ENCODE results near the gene ZNRD2.

The ZNRD2 gene

GRCh38 chr11:65532388-65533064 lies 37.8 kb upstream of the ZNRD2 start:
- TF ChIP-seq ZNF274 (IDR thresholded peaks at IDR 0.05; ENCODE audit: low read depth, low read length): no peak
- H3K4me3 ChIP-seq (ENCODE audit: low read length): no peak overlapping the region

GRCh38 chr11:65535102-65535501 lies 35.2 kb upstream of the ZNRD2 start:
- no peak overlapping the region for H3K4me3 ChIP-seq (ENCODE audit: low read length)
- TF ChIP-seq ZNF274 (IDR thresholded peaks at IDR 0.05; ENCODE audit: low read depth, low read length): no peak

DNA sequence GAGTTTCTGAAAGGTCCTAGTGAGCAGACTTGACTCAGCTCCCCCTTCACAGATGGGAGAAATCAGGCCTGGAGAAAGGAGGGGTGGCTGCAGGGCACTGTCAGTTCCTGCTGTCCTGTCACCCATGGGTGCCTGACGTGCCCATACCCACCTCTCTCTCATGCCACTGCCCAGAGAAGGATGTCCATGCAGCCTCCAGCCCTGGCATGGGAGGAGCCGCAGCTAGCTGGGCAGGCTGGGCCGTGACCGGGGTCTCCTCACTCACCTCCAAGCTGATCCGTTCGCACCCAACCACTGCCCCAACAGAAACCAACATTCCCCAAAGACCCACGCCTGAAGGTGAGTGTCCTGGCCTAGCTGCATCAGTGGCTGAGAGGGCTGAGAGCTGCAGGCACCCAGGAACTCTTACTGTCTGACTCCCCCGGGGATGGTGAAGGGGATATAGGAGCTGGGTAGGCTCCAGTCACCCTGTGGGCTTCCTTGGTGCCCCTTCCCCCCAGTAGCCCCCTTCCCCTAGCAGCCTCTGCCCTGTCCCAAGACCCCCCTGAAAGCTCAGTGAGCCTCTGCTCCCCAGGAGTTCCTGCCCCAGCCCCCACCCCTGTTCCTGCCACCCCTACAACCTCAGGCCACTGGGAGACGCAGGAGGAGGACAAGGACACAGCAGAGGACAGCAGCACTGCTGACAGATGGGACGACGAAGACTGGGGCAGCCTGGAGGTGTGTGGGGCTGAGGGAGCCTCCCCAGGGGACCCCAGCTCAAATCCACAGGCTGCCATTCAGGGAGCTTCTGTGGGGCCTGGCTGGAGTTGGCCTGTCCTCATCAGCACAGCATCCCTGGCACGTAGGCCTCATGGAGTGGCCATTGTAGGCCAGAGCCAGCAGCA lies 33.6 kb upstream of the ZNRD2 start:
- H3K4me3 ChIP-seq (ENCODE audit: low read length): no peak overlapping the region
- no peak for TF ChIP-seq ZNF274 (IDR thresholded peaks at IDR 0.05; ENCODE audit: low read depth, low read length)

- TF ChIP-seq ZNF274 (IDR thresholded peaks at IDR 0.05; ENCODE audit: low read depth, low read length): no peak
- H3K4me3 ChIP-seq (ENCODE audit: low read length): no peak overlapping the region
These were observed 33.0 kb upstream of the ZNRD2 start for GRCh38 chr11:65537296-65537597.

DNA sequence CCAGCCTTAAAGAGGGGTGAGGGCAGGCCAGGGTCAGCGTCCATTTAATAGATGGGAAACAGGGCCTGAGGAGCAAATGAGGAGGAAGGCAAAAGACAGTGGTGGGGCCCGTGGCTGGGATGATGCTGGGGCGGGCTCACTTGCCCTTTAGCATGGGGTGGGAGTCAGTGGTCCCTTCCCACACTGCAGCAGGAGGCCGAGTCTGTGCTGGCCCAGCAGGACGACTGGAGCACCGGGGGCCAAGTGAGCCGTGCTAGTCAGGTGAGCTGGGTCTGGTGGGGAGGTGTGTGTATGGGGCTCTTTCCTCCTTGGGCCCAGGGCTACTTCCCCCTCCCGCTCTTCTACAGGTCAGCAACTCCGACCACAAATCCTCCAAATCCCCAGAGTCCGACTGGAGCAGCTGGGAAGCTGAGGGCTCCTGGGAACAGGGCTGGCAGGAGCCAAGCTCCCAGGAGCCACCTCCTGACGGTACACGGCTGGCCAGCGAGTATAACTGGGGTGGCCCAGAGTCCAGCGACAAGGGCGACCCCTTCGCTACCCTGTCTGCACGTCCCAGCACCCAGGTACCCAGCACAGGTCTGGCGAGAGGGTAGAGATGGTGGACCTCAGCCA lies 32.6 kb upstream of the ZNRD2 start:
- TF ChIP-seq ZNF274 (IDR thresholded peaks at IDR 0.05; ENCODE audit: low read depth, low read length): no peak
- H3K4me3 ChIP-seq (ENCODE audit: low read length): no peak overlapping the region

GRCh38 chr11:65538232-65538914 lies 31.9 kb upstream of the ZNRD2 start:
- no peak overlapping the region for H3K4me3 ChIP-seq (ENCODE audit: low read length)
- no peak for TF ChIP-seq ZNF274 (IDR thresholded peaks at IDR 0.05; ENCODE audit: low read depth, low read length)

DNA sequence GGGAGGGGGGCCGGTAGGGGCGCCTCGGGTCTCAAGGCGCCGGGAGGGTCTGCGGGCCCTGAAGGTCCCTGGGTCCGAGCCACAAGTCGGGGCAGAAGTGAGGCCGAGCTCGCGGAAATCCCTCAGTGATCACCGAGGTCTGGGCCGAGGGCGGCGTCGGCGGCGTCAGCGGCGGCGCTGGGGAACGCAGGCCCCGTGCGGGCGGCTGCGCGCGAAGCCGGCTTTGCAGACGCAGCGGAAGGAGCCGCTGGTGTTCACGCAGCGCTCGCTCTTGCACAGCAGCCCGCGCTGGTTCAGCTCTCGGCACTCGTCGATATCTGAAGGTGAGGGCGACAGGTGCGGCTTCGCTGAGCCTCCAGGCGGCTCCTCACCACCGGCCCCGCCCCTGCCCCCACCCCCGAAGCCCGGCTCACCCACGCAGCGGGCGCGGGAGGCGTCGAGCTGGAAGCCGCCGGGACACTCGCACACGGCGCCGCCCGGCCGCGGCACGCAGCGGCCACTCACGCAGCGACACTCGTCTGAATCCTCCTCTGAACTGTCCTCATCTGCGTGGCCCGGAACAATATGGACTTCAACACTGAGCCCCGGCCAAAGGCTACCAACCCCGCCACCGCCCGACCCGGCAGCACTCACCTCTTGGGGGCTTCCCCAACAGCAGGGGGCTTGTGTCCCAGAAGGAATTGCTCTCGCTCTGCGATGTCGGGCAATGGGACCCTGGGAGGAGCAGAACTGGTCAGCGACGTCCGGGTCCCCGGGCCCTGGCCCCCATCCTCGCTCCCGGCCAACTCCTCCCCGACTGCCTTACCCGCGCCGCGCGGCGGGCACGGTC lies 31.1 kb upstream of the ZNRD2 start:
- H3K4me3 ChIP-seq (ENCODE audit: low read length): peak overlapping the region; percentile 63; the same call in 1 of the 2 replicates
- TF ChIP-seq ZNF274 (IDR thresholded peaks at IDR 0.05; ENCODE audit: low read depth, low read length): no peak

GRCh38 chr11:65539744-65540289 lies 30.5 kb upstream of the ZNRD2 start:
- TF ChIP-seq ZNF274 (IDR thresholded peaks at IDR 0.05; ENCODE audit: low read depth, low read length): no peak
- H3K4me3 ChIP-seq (ENCODE audit: low read length): peak overlapping the region; percentile 63; the same call in 1 of the 2 replicates

- no peak for TF ChIP-seq ZNF274 (IDR thresholded peaks at IDR 0.05; ENCODE audit: low read depth, low read length)
These were observed 29.8 kb upstream of the ZNRD2 start for GRCh38 chr11:65540290-65541092.

GRCh38 chr11:65541093-65541982 lies 28.9 kb upstream of the ZNRD2 start:
- H3K4me3 ChIP-seq (ENCODE audit: low read length): peak overlapping the region; percentile 63; the same call in 1 of the 2 replicates
- TF ChIP-seq ZNF274 (IDR thresholded peaks at IDR 0.05; ENCODE audit: low read depth, low read length): no peak

More at GRCh38 chr11:65540290-65541092, 29.8 kb upstream of the ZNRD2 start:
- peak overlapping the region; percentile 63; the same call in 1 of the 2 replicates for H3K4me3 ChIP-seq (ENCODE audit: low read length)

DNA sequence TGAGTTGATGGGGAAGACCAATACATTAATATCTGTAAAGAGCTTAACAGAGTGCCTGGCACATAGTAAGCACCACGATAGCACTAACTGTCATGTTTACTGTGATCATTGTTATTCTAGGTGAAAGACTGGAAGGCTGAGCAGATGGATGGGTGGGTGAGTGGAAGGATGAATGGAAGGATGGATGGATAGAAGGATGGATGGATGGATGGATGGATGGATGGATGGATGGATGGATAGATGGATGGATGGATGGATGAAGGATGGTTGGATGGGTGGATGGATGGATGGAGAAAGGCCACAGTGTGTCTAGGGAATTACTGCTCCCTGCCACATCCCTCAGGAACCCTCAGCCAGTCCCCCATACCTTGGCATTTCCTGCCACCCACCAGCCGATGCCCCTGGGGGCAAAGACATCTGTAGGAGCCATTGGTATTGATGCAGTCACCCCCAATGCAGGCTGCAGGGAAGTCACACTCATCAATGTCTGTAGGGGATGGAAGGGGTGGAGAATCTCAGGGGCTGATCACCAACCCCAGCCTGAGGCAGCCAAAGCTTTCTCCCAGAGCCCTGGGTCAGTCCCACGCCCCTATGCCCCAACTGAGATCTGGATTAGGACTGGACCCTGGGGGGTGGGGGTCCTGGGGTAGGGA lies 27.4 kb upstream of the ZNRD2 start:
- no peak overlapping the region for H3K4me3 ChIP-seq (ENCODE audit: low read length)
- TF ChIP-seq ZNF274 (IDR thresholded peaks at IDR 0.05; ENCODE audit: low read depth, low read length): no peak
